Upper lobe of left lung (tissue), 6 donors: ENCODE measurements around the gene OR51I1. TPM values are rescaled to one million over a fixed set of nuclear protein-coding genes. Genes with fewer than 3 reads are reported as not detected.
A peak's percentile ranks its signal among the peaks of the same experiment; 100 is the strongest.

Experiments used
- ATAC-seq, 2 donors: fragments of 200-7000 bp; cut with Tn5 transposase; one replicate each; pipeline ENCODE4 v1.9.1; 2022; ENCODE audit warnings: mild to moderate bottlenecking in 2 of 2, moderate library complexity in 2 of 2; ENCODE audit not compliant: low FRiP score in 2 of 2
- DNase-seq, 2 donors: peaks; one replicate each; pipeline ENCODE4 v3.0.0-alpha.2; 2019 to 2020
- H3K27ac ChIP-seq, 4 donors: fragments of 200-600 bp; sonication (generic); one replicate each; pipeline ENCODE4 v1.5.1; 2016 to 2019
- H3K27me3 ChIP-seq, 4 donors: fragments of 200-600 bp; sonication (generic); one replicate each; pipeline ENCODE4 v1.5.1; 2017 to 2019
- H3K36me3 ChIP-seq, 4 donors: fragments of 200-600 bp; sonication (generic); one replicate each; pipeline ENCODE4 v1.5.1; 2016 to 2019
- H3K4me1 ChIP-seq, 4 donors: fragments of 200-600 bp; sonication (generic); one replicate each; pipeline ENCODE4 v1.5.1; 2018 to 2019
- H3K4me3 ChIP-seq, 4 donors: fragments of 200-600 bp; sonication (generic); one replicate each; pipeline ENCODE4 v1.5.1; 2017 to 2019; ENCODE audit warnings: mild to moderate bottlenecking in 2 of 4, moderate library complexity in 1 of 4
- H3K9me3 ChIP-seq, 4 donors: fragments of 200-600 bp; sonication (generic); one replicate each; pipeline ENCODE4 v1.5.1; 2018 to 2019
- EP300 ChIP-seq, 4 donors: sonication (generic); formaldehyde crosslinking; IDR thresholded peaks; one replicate each; pipeline ENCODE4 v1.5.1; 2017; ENCODE audit warnings: antibody characterized with exemption in 4 of 4, control low read depth in 2 of 4
- POLR2A ChIP-seq, 4 donors: fragments of 450-650 bp; IDR thresholded peaks; one replicate each; pipeline ENCODE4 v1.5.1; 2016 to 2017; ENCODE audit warnings: antibody characterized with exemption in 4 of 4, mild to moderate bottlenecking in 2 of 4
- POLR2AphosphoS5 ChIP-seq, 2 donors: sonication (generic); formaldehyde crosslinking; IDR thresholded peaks; one replicate each; pipeline ENCODE4 v1.5.1; 2017; ENCODE audit warnings: antibody characterized with exemption in 2 of 2
- WGBS, 2 donors: methylation state at CpG; one replicate each; pipeline ENCODE4 v1.1.5; 2017 to 2018; 5-methylcytosine and 5-hydroxymethylcytosine counted together
- total RNA-seq, 6 donors: library from RNA; depleted of rRNA in 4 of 6; stranded (reverse); fragments of >200 nt in 4 of 6; gene quantifications; one replicate each; pipeline versions ENCODE4 v1.1.0 to v1.2.1, GENCODE V29; 2016 to 2021
- TF ChIP-seq, protein P1 (sequence below), 6 experiments: fragments of 450-650 bp in 4 of 6; fragments of 200-600 bp in 2 of 6; sonication (generic) in 2 of 6; IDR thresholded peaks; one replicate each; pipeline ENCODE4 v1.5.1; 2016 to 2019; ENCODE audit warnings: antibody characterized with exemption in 6 of 6
- donor health status: DM: no; HTN: no; CAD: no; lungs with moderate emphysema.
- donor health status: DM: no; HTN: yes; CAD: no; lungs with severe emphysema.

Gene OR51I1
- total RNA-seq, 6 donors from 2014 or later = 0.76 TPM; not detected in 5

- Histone ChIP-seq H3K27ac (no peak overlapping the region), H3K27me3 (no peaks in the 10 kb centered on the region), H3K9me3 (no peaks in the 10 kb centered on the region), H3K36me3 (no peaks in the 10 kb centered on the region), H3K4me3 (no peak overlapping the region), H3K4me1 (no peaks in the 10 kb centered on the region)
- 68 to 74% methylated on average over 3 of the region's 3 CpGs for WGBS, 2 donors
- peak in 1 of 2 donors; percentile 26 for ATAC-seq
- DNase-seq = no peak
- TF ChIP-seq POLR2A (IDR thresholded peaks at IDR 0.05) = no peak
- TF ChIP-seq, protein P1, sequence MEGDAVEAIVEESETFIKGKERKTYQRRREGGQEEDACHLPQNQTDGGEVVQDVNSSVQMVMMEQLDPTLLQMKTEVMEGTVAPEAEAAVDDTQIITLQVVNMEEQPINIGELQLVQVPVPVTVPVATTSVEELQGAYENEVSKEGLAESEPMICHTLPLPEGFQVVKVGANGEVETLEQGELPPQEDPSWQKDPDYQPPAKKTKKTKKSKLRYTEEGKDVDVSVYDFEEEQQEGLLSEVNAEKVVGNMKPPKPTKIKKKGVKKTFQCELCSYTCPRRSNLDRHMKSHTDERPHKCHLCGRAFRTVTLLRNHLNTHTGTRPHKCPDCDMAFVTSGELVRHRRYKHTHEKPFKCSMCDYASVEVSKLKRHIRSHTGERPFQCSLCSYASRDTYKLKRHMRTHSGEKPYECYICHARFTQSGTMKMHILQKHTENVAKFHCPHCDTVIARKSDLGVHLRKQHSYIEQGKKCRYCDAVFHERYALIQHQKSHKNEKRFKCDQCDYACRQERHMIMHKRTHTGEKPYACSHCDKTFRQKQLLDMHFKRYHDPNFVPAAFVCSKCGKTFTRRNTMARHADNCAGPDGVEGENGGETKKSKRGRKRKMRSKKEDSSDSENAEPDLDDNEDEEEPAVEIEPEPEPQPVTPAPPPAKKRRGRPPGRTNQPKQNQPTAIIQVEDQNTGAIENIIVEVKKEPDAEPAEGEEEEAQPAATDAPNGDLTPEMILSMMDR (IDR thresholded peaks at IDR 0.05) = no peak
- no peak for TF ChIP-seq POLR2AphosphoS5 (IDR thresholded peaks at IDR 0.05)
- TF ChIP-seq EP300 (IDR thresholded peaks at IDR 0.05) = no peak
These were observed 45.1 kb upstream of the OR51I1 start for GRCh38 chr11:5486421-5486820.

GRCh38 chr11:5486003-5486402, 44.7 kb upstream of the OR51I1 start:
- H3K27me3 ChIP-seq = no peaks in the 10 kb centered on the region
- H3K4me1 ChIP-seq = no peaks in the 10 kb centered on the region
- TF ChIP-seq POLR2A (IDR thresholded peaks at IDR 0.05) (no peak), POLR2AphosphoS5 (IDR thresholded peaks at IDR 0.05) (no peak), EP300 (IDR thresholded peaks at IDR 0.05) (no peak)
- TF ChIP-seq, protein P1 (IDR thresholded peaks at IDR 0.05) = no peak
- 75 to 86% methylated on average over 3 of the region's 3 CpGs for WGBS, 2 donors
- no peaks in the 10 kb centered on the region for H3K9me3 ChIP-seq
- no peak overlapping the region for H3K4me3 ChIP-seq
- H3K36me3 ChIP-seq = no peaks in the 10 kb centered on the region
- no peak overlapping the region for H3K27ac ChIP-seq
- no peak for ATAC-seq
- DNase-seq = no peak

- 32 to 39% methylated on average over 2 of the region's 2 CpGs for WGBS, 2 donors
- DNase-seq (peak in 1 of 2 donors; percentile 41), ATAC-seq (peak in 1 of 2 donors; percentile 80)
These were observed 35.0 kb upstream of the OR51I1 start for GRCh38 chr11:5476186-5476819.

DNA sequence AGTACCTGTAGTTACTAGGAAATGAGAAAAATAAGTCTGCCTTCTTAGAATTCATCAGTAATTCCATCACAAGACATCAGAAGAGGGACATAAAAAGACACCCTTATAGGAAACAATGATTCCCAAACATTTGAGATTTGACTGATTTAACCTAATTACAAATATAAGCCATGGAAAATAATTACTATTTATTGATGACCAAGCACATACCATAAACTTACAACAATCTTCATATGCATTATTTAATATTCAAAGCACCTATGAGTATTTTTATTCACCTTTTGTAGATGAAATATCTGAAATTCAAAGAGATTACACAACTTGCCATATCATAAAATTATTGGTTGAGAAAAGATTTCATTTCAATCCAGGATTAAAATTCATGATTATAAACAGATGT, 32.6 kb upstream of the OR51I1 start:
- Histone ChIP-seq H3K27ac (no peak overlapping the region), H3K4me1 (no peaks in the 10 kb centered on the region), H3K4me3 (no peak overlapping the region), H3K9me3 (no peaks in the 10 kb centered on the region), H3K36me3 (no peaks in the 10 kb centered on the region), H3K27me3 (no peaks in the 10 kb centered on the region)
- ATAC-seq = no peak
- no peak for DNase-seq
- TF ChIP-seq POLR2A (IDR thresholded peaks at IDR 0.05) (no peak), POLR2AphosphoS5 (IDR thresholded peaks at IDR 0.05) (no peak), EP300 (IDR thresholded peaks at IDR 0.05) (no peak)
- TF ChIP-seq, protein P1 (IDR thresholded peaks at IDR 0.05) = no peak

More at GRCh38 chr11:5476186-5476819, 35.0 kb upstream of the OR51I1 start:
- H3K9me3 ChIP-seq = no peaks in the 10 kb centered on the region
- no peak overlapping the region for H3K27ac ChIP-seq
- TF ChIP-seq POLR2AphosphoS5 (IDR thresholded peaks at IDR 0.05) (no peak), EP300 (IDR thresholded peaks at IDR 0.05) (no peak)
- TF ChIP-seq, protein P1 (IDR thresholded peaks at IDR 0.05) = peak; percentile 43 to 76 (median 65)
- H3K4me3 ChIP-seq = no peak overlapping the region
- no peaks in the 10 kb centered on the region for H3K4me1 ChIP-seq
- H3K27me3 ChIP-seq = no peaks in the 10 kb centered on the region
- H3K36me3 ChIP-seq = no peaks in the 10 kb centered on the region

GRCh38 chr11:5467527-5467926, 26.2 kb upstream of the OR51I1 start:
- ATAC-seq (no peak), DNase-seq (no peak)
- H3K4me1 ChIP-seq = no peaks in the 10 kb centered on the region
- TF ChIP-seq POLR2AphosphoS5 (IDR thresholded peaks at IDR 0.05) (no peak), EP300 (IDR thresholded peaks at IDR 0.05) (no peak), POLR2A (IDR thresholded peaks at IDR 0.05) (no peak)
- TF ChIP-seq, protein P1 (IDR thresholded peaks at IDR 0.05) = no peak
- 39 to 57% methylated on average over 2 of the region's 2 CpGs for WGBS, 2 donors
- H3K4me3 ChIP-seq = no peak overlapping the region
- no peak overlapping the region for H3K27ac ChIP-seq
- no peaks in the 10 kb centered on the region for H3K9me3 ChIP-seq
- no peaks in the 10 kb centered on the region for H3K27me3 ChIP-seq
- H3K36me3 ChIP-seq = no peaks in the 10 kb centered on the region
